T-helper 22 cell (primary cell): ENCODE measurements around the gene IRAK1.
"Not testable (repeated sequence)": the region's sequence is repeated elsewhere in the genome, so short reads cannot be mapped to it uniquely, and the experiment has no call there.

ENCODE experiments used
- DNase-seq: peaks from one replicate; pipeline ENCODE4 v3.0.0-alpha.2; 2020; ENCODE audit warnings: low read depth

IRAK1 gene

GRCh38 chrX:153993978-153994377 lies 25.7 kb downstream of the IRAK1 start:
- DNase-seq = no peak

- no peak for DNase-seq
Measured at GRCh38 chrX:153993079-153993478, 26.6 kb downstream of the IRAK1 start.

GRCh38 chrX:153992180-153992579 lies 27.5 kb downstream of the IRAK1 start:
- no peak for DNase-seq

- no peak for DNase-seq
Measured at GRCh38 chrX:153991013-153991580, 28.6 kb downstream of the IRAK1 start.

- no peak for DNase-seq
Measured at GRCh38 chrX:153989973-153990655, 29.6 kb downstream of the IRAK1 start.

- no peak for DNase-seq
Measured at GRCh38 chrX:153988493-153988892, 31.2 kb downstream of the IRAK1 start.

GRCh38 chrX:153984351-153985178 lies 35.1 kb downstream of the IRAK1 start:
- DNase-seq = no peak

- no peak for DNase-seq
Measured at GRCh38 chrX:153983321-153983801, 36.3 kb downstream of the IRAK1 start.

- peak; percentile 60 for DNase-seq
Measured at GRCh38 chrX:153981771-153982533, 37.8 kb downstream of the IRAK1 start.

GRCh38 chrX:153981231-153981630 lies 38.5 kb downstream of the IRAK1 start:
- DNase-seq = no peak

GRCh38 chrX:153980394-153980793 lies 39.3 kb downstream of the IRAK1 start:
- not testable (repeated sequence) for DNase-seq

- DNase-seq = no peak
Measured at GRCh38 chrX:153974726-153975286, 44.9 kb downstream of the IRAK1 start.

- DNase-seq = no peak
Measured at GRCh38 chrX:153974003-153974725, 45.5 kb downstream of the IRAK1 start.

GRCh38 chrX:153973127-153974002 lies 46.3 kb downstream of the IRAK1 start:
- no peak for DNase-seq

GRCh38 chrX:153972368-153973126 lies 47.2 kb downstream of the IRAK1 start, which contains the start of gene TMEM187:
Gene TMEM187 (plus strand): TSS chrX:153972754. CDS start chrX:153982063, 9,309 bp downstream.
- peak; percentile 82 for DNase-seq

- DNase-seq = peak; percentile 90
Measured at GRCh38 chrX:153971450-153972367, 48.0 kb downstream of the IRAK1 start, which contains the start of gene HCFC1. Gene HCFC1 (minus strand): TSS chrX:153971818. CDS start chrX:153970840, 978 bp downstream.

- peak; percentile 91 for DNase-seq
Measured at GRCh38 chrX:153971124-153971449, 48.6 kb downstream of the IRAK1 start.
